ENCODE results near the gene ELOVL5. TPM values are rescaled to one million over a fixed set of nuclear protein-coding genes. Genes with fewer than 3 reads are reported as not detected.

The ELOVL5 gene
- total RNA-seq, 1 donor from 2014 or later = 52.8 TPM

- no peaks in the 10 kb centered on the region for H3K27me3 Mint-ChIP-seq (ENCODE audit: low read depth, unreplicated experiment)
- Histone ChIP-seq H3K4me3 (ENCODE audit: insufficient read depth, low read depth, low read length) (no peak overlapping the region), H3K79me2 (ENCODE audit: insufficient read depth, low read length) (peaks cover 99% of the 10 kb centered on the region), H3K9me3 (ENCODE audit: insufficient read depth, low read depth, low read length) (no peaks in the 10 kb centered on the region), H3K9ac (ENCODE audit: low read length) (no peak overlapping the region), H4K20me1 (ENCODE audit: insufficient read depth, low read length) (peaks cover 85% of the 10 kb centered on the region), H3K27ac (ENCODE audit: low read depth, low read length) (no peak overlapping the region), H2AFZ (ENCODE audit: low read depth, low read length) (no peak overlapping the region), H3K36me3 (ENCODE audit: insufficient read depth, low read length) (no peaks in the 10 kb centered on the region), H3K4me1 (ENCODE audit: insufficient read depth, low read length) (peaks cover 5% of the 10 kb centered on the region), H3K4me2 (ENCODE audit: low read length) (no peak overlapping the region), H3K27me3 (ENCODE audit: insufficient read depth, low read length) (no peaks in the 10 kb centered on the region)
- FAIRE-seq (no peak), DNase-seq (ENCODE audit: low read depth) (no peak)
- no peak overlapping the region for H3K4me3 Mint-ChIP-seq (ENCODE audit: unreplicated experiment)
- TF ChIP-seq EZH2 (IDR thresholded peaks at IDR 0.05; ENCODE audit: insufficient read depth, low read length) (no peak), CTCF (IDR thresholded peaks at IDR 0.05; ENCODE audit: insufficient read depth, low read depth, low read length) (no peak)
- H3K27ac Mint-ChIP-seq (ENCODE audit: unreplicated experiment) = no peak overlapping the region
- no peaks in the 10 kb centered on the region for H3K9me3 Mint-ChIP-seq (ENCODE audit: unreplicated experiment)
- H3K4me1 Mint-ChIP-seq (ENCODE audit: low read depth, unreplicated experiment) = peaks cover 18% of the 10 kb centered on the region
- H3K36me3 Mint-ChIP-seq (ENCODE audit: low read depth, unreplicated experiment) = peaks cover 2% of the 10 kb centered on the region
These were observed 36.4 kb downstream of the ELOVL5 start for GRCh38 chr6:53312355-53312754.

- TF ChIP-seq EZH2 (IDR thresholded peaks at IDR 0.05; ENCODE audit: insufficient read depth, low read length) (no peak), CTCF (IDR thresholded peaks at IDR 0.05; ENCODE audit: insufficient read depth, low read depth, low read length) (no peak)
- Histone ChIP-seq H3K4me1 (ENCODE audit: insufficient read depth, low read length) (peaks cover 8% of the 10 kb centered on the region), H3K79me2 (ENCODE audit: insufficient read depth, low read length) (peaks cover 99% of the 10 kb centered on the region), H3K4me2 (ENCODE audit: low read length) (no peak overlapping the region), H3K27ac (ENCODE audit: low read depth, low read length) (no peak overlapping the region), H3K36me3 (ENCODE audit: insufficient read depth, low read length) (no peaks in the 10 kb centered on the region), H3K27me3 (ENCODE audit: insufficient read depth, low read length) (no peaks in the 10 kb centered on the region), H2AFZ (ENCODE audit: low read depth, low read length) (no peak overlapping the region), H3K9me3 (ENCODE audit: insufficient read depth, low read depth, low read length) (no peaks in the 10 kb centered on the region), H3K4me3 (ENCODE audit: insufficient read depth, low read depth, low read length) (no peak overlapping the region), H4K20me1 (ENCODE audit: insufficient read depth, low read length) (peaks cover 85% of the 10 kb centered on the region), H3K9ac (ENCODE audit: low read length) (no peak overlapping the region)
- Mint-ChIP-seq H3K4me3 (ENCODE audit: unreplicated experiment) (no peak overlapping the region), H3K9me3 (ENCODE audit: unreplicated experiment) (no peaks in the 10 kb centered on the region), H3K36me3 (ENCODE audit: low read depth, unreplicated experiment) (peaks cover 2% of the 10 kb centered on the region), H3K27me3 (ENCODE audit: low read depth, unreplicated experiment) (no peaks in the 10 kb centered on the region), H3K27ac (ENCODE audit: unreplicated experiment) (no peak overlapping the region), H3K4me1 (ENCODE audit: low read depth, unreplicated experiment) (peaks cover 20% of the 10 kb centered on the region)
- no peak for DNase-seq (ENCODE audit: low read depth)
- FAIRE-seq = no peak
These were observed 37.2 kb downstream of the ELOVL5 start for GRCh38 chr6:53311586-53311935.

GRCh38 chr6:53310771-53311585 lies 37.8 kb downstream of the ELOVL5 start:
- H3K9me3 ChIP-seq (ENCODE audit: insufficient read depth, low read depth, low read length) = no peaks in the 10 kb centered on the region
- DNase-seq (ENCODE audit: low read depth) (no peak), FAIRE-seq (no peak)
- no peak overlapping the region for H3K27ac ChIP-seq (ENCODE audit: low read depth, low read length)
- no peak overlapping the region for H3K9ac ChIP-seq (ENCODE audit: low read length)
- no peak overlapping the region for H3K4me2 ChIP-seq (ENCODE audit: low read length)
- H3K27me3 ChIP-seq (ENCODE audit: insufficient read depth, low read length) = no peaks in the 10 kb centered on the region
- Mint-ChIP-seq H3K4me1 (ENCODE audit: low read depth, unreplicated experiment) (peaks cover 19% of the 10 kb centered on the region), H3K27ac (ENCODE audit: unreplicated experiment) (no peak overlapping the region), H3K4me3 (ENCODE audit: unreplicated experiment) (no peak overlapping the region), H3K27me3 (ENCODE audit: low read depth, unreplicated experiment) (no peaks in the 10 kb centered on the region), H3K36me3 (ENCODE audit: low read depth, unreplicated experiment) (peaks cover 2% of the 10 kb centered on the region), H3K9me3 (ENCODE audit: unreplicated experiment) (no peaks in the 10 kb centered on the region)
- no peak overlapping the region for H3K4me3 ChIP-seq (ENCODE audit: insufficient read depth, low read depth, low read length)
- peaks cover 80% of the 10 kb centered on the region for H4K20me1 ChIP-seq (ENCODE audit: insufficient read depth, low read length)
- H3K36me3 ChIP-seq (ENCODE audit: insufficient read depth, low read length) = no peaks in the 10 kb centered on the region
- no peak for TF ChIP-seq CTCF (IDR thresholded peaks at IDR 0.05; ENCODE audit: insufficient read depth, low read depth, low read length)
- no peak for TF ChIP-seq EZH2 (IDR thresholded peaks at IDR 0.05; ENCODE audit: insufficient read depth, low read length)
- H3K79me2 ChIP-seq (ENCODE audit: insufficient read depth, low read length) = peaks cover 97% of the 10 kb centered on the region
- no peak overlapping the region for H2AFZ ChIP-seq (ENCODE audit: low read depth, low read length)
- H3K4me1 ChIP-seq (ENCODE audit: insufficient read depth, low read length) = peaks cover 10% of the 10 kb centered on the region

Measured in astrocyte (in vitro differentiated cells and primary cell).